Measurements from ENCODE around the gene SARDH.

SARDH gene

GRCh38 chr9:133621725-133622267 is 116.4 kb downstream of the SARDH start:
- H3K36me3 ChIP-seq (ENCODE audit: control insufficient read depth, insufficient read depth, low read length) = no peaks in the 10 kb centered on the region
- H3K56ac ChIP-seq (ENCODE audit: low read length) = no peak overlapping the region
- DNase-seq = no peak
- H2AK5ac ChIP-seq (ENCODE audit: low read length) = no peak overlapping the region
- H2BK120ac ChIP-seq (ENCODE audit: low read depth, low read length) = no peak overlapping the region
- no peak overlapping the region for H3K27ac ChIP-seq (ENCODE audit: low read depth, low read length)
- H3K79me1 ChIP-seq (ENCODE audit: low read length) = no peaks in the 10 kb centered on the region
- WGBS (ENCODE audit: extremely low coverage, insufficient coverage, low lambda C conversion rate) = no CpG with 5 or more reads among the region's 11 CpGs
- H3K9ac ChIP-seq (ENCODE audit: low read length) = no peak overlapping the region
- H3K23ac ChIP-seq (ENCODE audit: low read length) = no peak overlapping the region
- no peaks in the 10 kb centered on the region for H3K4me1 ChIP-seq (ENCODE audit: control insufficient read depth, low read depth, low read length)
- no peak overlapping the region for H3K18ac ChIP-seq (ENCODE audit: low read length)
- H3K27me3 ChIP-seq (ENCODE audit: insufficient read depth, low read length, poor library complexity) = no peaks in the 10 kb centered on the region
- no peaks in the 10 kb centered on the region for H3K79me2 ChIP-seq (ENCODE audit: control insufficient read depth, insufficient read depth, low read length)
- H2BK5ac ChIP-seq (ENCODE audit: low read length) = no peak overlapping the region
- H3K4me3 ChIP-seq (ENCODE audit: low read length) = no peak overlapping the region
- no peak overlapping the region for H4K5ac ChIP-seq (ENCODE audit: low read length)
- no peak overlapping the region for H4K8ac ChIP-seq (ENCODE audit: low read depth, low read length)
- no peak overlapping the region for H3K4ac ChIP-seq (ENCODE audit: low read depth, low read length)
- H3K4me2 ChIP-seq (ENCODE audit: low read length) = no peak overlapping the region
- no peak overlapping the region for H2BK15ac ChIP-seq (replicated peaks; ENCODE audit: low read depth)

- no peak overlapping the region for H3K18ac ChIP-seq (ENCODE audit: low read length)
- no peak overlapping the region for H4K8ac ChIP-seq (ENCODE audit: low read depth, low read length)
- H3K79me2 ChIP-seq (ENCODE audit: control insufficient read depth, insufficient read depth, low read length) = no peaks in the 10 kb centered on the region
- no peaks in the 10 kb centered on the region for H3K36me3 ChIP-seq (ENCODE audit: control insufficient read depth, insufficient read depth, low read length)
- no peak overlapping the region for H3K4me3 ChIP-seq (ENCODE audit: low read length)
- no peak for DNase-seq
- no peak overlapping the region for H4K5ac ChIP-seq (ENCODE audit: low read length)
- no peak overlapping the region for H2AK5ac ChIP-seq (ENCODE audit: low read length)
- no peak overlapping the region for H3K9ac ChIP-seq (ENCODE audit: low read length)
- H3K56ac ChIP-seq (ENCODE audit: low read length) = no peak overlapping the region
- no peak overlapping the region for H2BK120ac ChIP-seq (ENCODE audit: low read depth, low read length)
- no peaks in the 10 kb centered on the region for H3K79me1 ChIP-seq (ENCODE audit: low read length)
- H3K27me3 ChIP-seq (ENCODE audit: insufficient read depth, low read length, poor library complexity) = no peaks in the 10 kb centered on the region
- H2BK15ac ChIP-seq (replicated peaks; ENCODE audit: low read depth) = no peak overlapping the region
- no peak overlapping the region for H3K23ac ChIP-seq (ENCODE audit: low read length)
- no peak overlapping the region for H2BK5ac ChIP-seq (ENCODE audit: low read length)
- whole genome bisulfite sequencing (ENCODE audit: extremely low coverage, insufficient coverage, low lambda C conversion rate) = no CpG with 5 or more reads among the region's 8 CpGs
- no peaks in the 10 kb centered on the region for H3K4me1 ChIP-seq (ENCODE audit: control insufficient read depth, low read depth, low read length)
- H3K27ac ChIP-seq (ENCODE audit: low read depth, low read length) = no peak overlapping the region
- no peak overlapping the region for H3K4me2 ChIP-seq (ENCODE audit: low read length)
- no peak overlapping the region for H3K4ac ChIP-seq (ENCODE audit: low read depth, low read length)
These were observed 118.4 kb downstream of the SARDH start for GRCh38 chr9:133619791-133620190.

- no peak overlapping the region for H2BK15ac ChIP-seq (replicated peaks; ENCODE audit: low read depth)
- no peak overlapping the region for H3K56ac ChIP-seq (ENCODE audit: low read length)
- no peak overlapping the region for H3K9ac ChIP-seq (ENCODE audit: low read length)
- H3K4me1 ChIP-seq (ENCODE audit: control insufficient read depth, low read depth, low read length) = no peaks in the 10 kb centered on the region
- H3K4me2 ChIP-seq (ENCODE audit: low read length) = no peak overlapping the region
- no peaks in the 10 kb centered on the region for H3K79me1 ChIP-seq (ENCODE audit: low read length)
- no peak overlapping the region for H3K23ac ChIP-seq (ENCODE audit: low read length)
- no peak overlapping the region for H4K5ac ChIP-seq (ENCODE audit: low read length)
- H3K27me3 ChIP-seq (ENCODE audit: insufficient read depth, low read length, poor library complexity) = no peaks in the 10 kb centered on the region
- no peak overlapping the region for H4K8ac ChIP-seq (ENCODE audit: low read depth, low read length)
- no peak for DNase-seq
- no peaks in the 10 kb centered on the region for H3K79me2 ChIP-seq (ENCODE audit: control insufficient read depth, insufficient read depth, low read length)
- H3K27ac ChIP-seq (ENCODE audit: low read depth, low read length) = no peak overlapping the region
- H3K4me3 ChIP-seq (ENCODE audit: low read length) = no peak overlapping the region
- no peak overlapping the region for H2BK5ac ChIP-seq (ENCODE audit: low read length)
- H3K36me3 ChIP-seq (ENCODE audit: control insufficient read depth, insufficient read depth, low read length) = no peaks in the 10 kb centered on the region
- H2BK120ac ChIP-seq (ENCODE audit: low read depth, low read length) = no peak overlapping the region
- no peak overlapping the region for H3K18ac ChIP-seq (ENCODE audit: low read length)
- no CpG with 5 or more reads among the region's 10 CpGs for WGBS (ENCODE audit: extremely low coverage, insufficient coverage, low lambda C conversion rate)
- H2AK5ac ChIP-seq (ENCODE audit: low read length) = no peak overlapping the region
- H3K4ac ChIP-seq (ENCODE audit: low read depth, low read length) = no peak overlapping the region
These were observed 119.4 kb downstream of the SARDH start for GRCh38 chr9:133618726-133619125.

DNA sequence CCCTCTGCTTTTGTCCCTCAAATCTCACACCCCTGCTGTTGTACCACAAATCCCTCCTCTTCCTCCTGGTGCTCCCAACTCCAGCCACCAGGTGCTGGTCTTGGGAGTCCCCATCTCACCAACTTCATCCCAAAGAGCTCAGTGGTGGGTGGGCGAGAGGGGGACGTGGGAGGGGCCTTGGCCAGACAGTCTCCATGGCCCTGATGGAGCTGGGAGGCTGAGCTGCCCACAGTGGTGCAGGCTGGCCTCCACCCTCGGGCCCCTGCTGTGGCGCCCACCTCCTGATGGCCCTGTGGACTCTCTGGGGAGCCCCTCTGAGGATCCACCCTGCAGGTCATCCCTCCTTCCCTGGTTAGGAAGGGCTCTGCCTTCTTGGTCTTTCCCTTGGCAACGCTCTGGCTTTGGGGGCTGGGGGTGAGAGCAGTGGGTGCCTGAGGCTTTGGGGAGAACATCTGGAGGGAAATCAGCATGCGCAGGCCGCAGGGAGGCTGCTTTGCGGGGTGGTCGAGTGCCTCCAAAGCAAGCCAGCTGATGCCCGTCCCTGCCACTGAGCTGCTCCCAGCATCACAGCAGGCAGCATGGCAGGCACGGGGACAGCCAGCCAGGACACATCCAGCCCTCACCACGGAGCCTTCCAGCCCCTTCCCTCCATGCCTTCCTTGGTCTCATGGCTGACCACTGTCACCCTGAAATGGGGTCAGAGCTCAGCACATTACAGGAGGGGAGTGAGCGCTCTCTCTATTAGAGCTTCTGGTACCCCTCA is 121.3 kb downstream of the SARDH start:
- Histone ChIP-seq H4K8ac (ENCODE audit: low read depth, low read length) (no peak overlapping the region), H3K4me2 (ENCODE audit: low read length) (no peak overlapping the region), H4K5ac (ENCODE audit: low read length) (no peak overlapping the region), H3K9ac (ENCODE audit: low read length) (no peak overlapping the region), H2AK5ac (ENCODE audit: low read length) (no peak overlapping the region), H2BK15ac (replicated peaks; ENCODE audit: low read depth) (no peak overlapping the region), H3K56ac (ENCODE audit: low read length) (no peak overlapping the region), H3K79me2 (ENCODE audit: control insufficient read depth, insufficient read depth, low read length) (no peaks in the 10 kb centered on the region), H2BK5ac (ENCODE audit: low read length) (no peak overlapping the region), H3K23ac (ENCODE audit: low read length) (no peak overlapping the region), H3K27me3 (ENCODE audit: insufficient read depth, low read length, poor library complexity) (no peaks in the 10 kb centered on the region), H3K18ac (ENCODE audit: low read length) (no peak overlapping the region), H3K4me1 (ENCODE audit: control insufficient read depth, low read depth, low read length) (no peaks in the 10 kb centered on the region), H3K36me3 (ENCODE audit: control insufficient read depth, insufficient read depth, low read length) (no peaks in the 10 kb centered on the region), H3K27ac (ENCODE audit: low read depth, low read length) (no peak overlapping the region), H3K4me3 (ENCODE audit: low read length) (no peak overlapping the region), H3K79me1 (ENCODE audit: low read length) (no peaks in the 10 kb centered on the region), H2BK120ac (ENCODE audit: low read depth, low read length) (no peak overlapping the region), H3K4ac (ENCODE audit: low read depth, low read length) (no peak overlapping the region)
- DNase-seq = no peak
- no CpG with 5 or more reads among the region's 13 CpGs for WGBS (ENCODE audit: extremely low coverage, insufficient coverage, low lambda C conversion rate)

GRCh38 chr9:133615606-133616188 is 122.5 kb downstream of the SARDH start:
- H3K27me3 ChIP-seq (ENCODE audit: insufficient read depth, low read length, poor library complexity) = no peaks in the 10 kb centered on the region

More at GRCh38 chr9:133615606-133616188, 122.5 kb downstream of the SARDH start:
- H3K56ac ChIP-seq (ENCODE audit: low read length) = no peak overlapping the region
- no peak overlapping the region for H4K8ac ChIP-seq (ENCODE audit: low read depth, low read length)
- no peak for DNase-seq
- H3K4me2 ChIP-seq (ENCODE audit: low read length) = no peak overlapping the region
- no peak overlapping the region for H2BK15ac ChIP-seq (replicated peaks; ENCODE audit: low read depth)
- no peak overlapping the region for H4K5ac ChIP-seq (ENCODE audit: low read length)
- H3K79me2 ChIP-seq (ENCODE audit: control insufficient read depth, insufficient read depth, low read length) = no peaks in the 10 kb centered on the region
- no peaks in the 10 kb centered on the region for H3K4me1 ChIP-seq (ENCODE audit: control insufficient read depth, low read depth, low read length)
- H2BK5ac ChIP-seq (ENCODE audit: low read length) = no peak overlapping the region
- no peaks in the 10 kb centered on the region for H3K36me3 ChIP-seq (ENCODE audit: control insufficient read depth, insufficient read depth, low read length)
- no peak overlapping the region for H3K4me3 ChIP-seq (ENCODE audit: low read length)
- H3K18ac ChIP-seq (ENCODE audit: low read length) = no peak overlapping the region
- H3K23ac ChIP-seq (ENCODE audit: low read length) = no peak overlapping the region
- H2BK120ac ChIP-seq (ENCODE audit: low read depth, low read length) = no peak overlapping the region
- H3K4ac ChIP-seq (ENCODE audit: low read depth, low read length) = no peak overlapping the region
- WGBS (ENCODE audit: extremely low coverage, insufficient coverage, low lambda C conversion rate) = no CpG with 5 or more reads among the region's 13 CpGs
- H2AK5ac ChIP-seq (ENCODE audit: low read length) = no peak overlapping the region
- H3K9ac ChIP-seq (ENCODE audit: low read length) = no peak overlapping the region
- no peak overlapping the region for H3K27ac ChIP-seq (ENCODE audit: low read depth, low read length)
- no peaks in the 10 kb centered on the region for H3K79me1 ChIP-seq (ENCODE audit: low read length)

Measured in mesendoderm (in vitro differentiated cells).